ENCODE data around the gene IL20RA. TPM values are rescaled to one million over a fixed set of nuclear protein-coding genes. Genes with fewer than 3 reads are reported as not detected.

The IL20RA gene
- total and polyA plus RNA-seq, 2 of the 8 experiments (the other 6 are each of a cell fraction or from before 2014, with no cell fraction given), result 1.3 to 1.7 TPM

DNA sequence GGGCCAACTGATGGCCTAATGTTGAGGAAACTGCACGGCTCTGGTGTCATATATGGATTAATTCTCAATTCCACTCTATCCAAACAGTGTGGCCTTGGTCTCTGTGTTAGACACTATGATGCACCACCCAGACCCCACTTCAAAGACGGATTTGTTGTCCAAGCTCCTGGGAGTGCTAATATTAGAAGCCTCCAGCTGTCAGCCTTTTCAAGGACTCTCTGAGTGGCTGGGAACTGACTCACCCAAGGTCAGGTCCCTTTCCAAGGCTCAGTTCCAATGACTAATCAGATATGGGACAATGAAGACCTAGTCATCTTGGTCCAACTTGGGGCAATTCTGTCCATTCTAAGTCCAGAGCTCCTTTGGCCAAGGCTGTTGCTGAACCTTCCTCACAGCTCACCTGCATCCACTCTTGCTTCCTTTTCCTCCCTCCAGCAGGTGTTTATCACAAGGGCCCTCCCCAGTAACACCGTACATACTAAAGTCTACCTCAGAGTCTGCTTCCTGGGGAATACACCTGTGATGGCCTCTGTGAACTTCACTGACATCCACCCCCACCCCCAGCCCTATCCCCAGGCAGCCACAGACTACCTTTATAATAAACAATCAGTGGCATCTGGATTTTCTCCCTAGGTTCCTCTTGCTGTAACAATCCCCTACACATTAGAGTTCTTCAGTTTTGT is 7.2 kb upstream of the IL20RA start:
- Histone ChIP-seq H2BK5ac (ENCODE audit: low read depth, low read length) (no peak overlapping the region), H3K4ac (replicated peaks; ENCODE audit: insufficient read length, low read depth, low read length) (no peak overlapping the region), H2BK120ac (replicated peaks; ENCODE audit: low read depth, low read length) (no peak overlapping the region), H2AK5ac (ENCODE audit: low read depth, low read length) (no peak overlapping the region), H4K20me1 (replicated peaks in 1 of 2; ENCODE audit: control insufficient read depth in 1 of 2, insufficient read depth in 2 of 2, low read length in 2 of 2) (no peaks in the 10 kb centered on the region), H3K14ac (ENCODE audit: insufficient read length) (no peak overlapping the region), H3K79me2 (ENCODE audit: control insufficient read depth in 1 of 2, insufficient read depth in 2 of 2, low read length in 2 of 2) (no peaks in the 10 kb centered on the region), H3K36me3 (ENCODE audit: control insufficient read depth in 2 of 4, insufficient read depth in 4 of 4, low read length in 3 of 4) (no peaks in the 10 kb centered on the region), H3K9me3 (ENCODE audit: insufficient read depth in 2 of 2, low read depth in 1 of 2, low read length in 1 of 2) (no peaks in the 10 kb centered on the region), H3K9ac (replicated peaks in 1 of 4; ENCODE audit: extremely low read depth in 1 of 4, low read depth in 3 of 4, low read length in 3 of 4) (no peak overlapping the region), H3K23ac (ENCODE audit: insufficient read length) (no peak overlapping the region), H3K4me2 (ENCODE audit: insufficient read depth in 1 of 2, low read depth in 2 of 2, low read length in 2 of 2) (no peak overlapping the region), H3K27me3 (replicated peaks in 1 of 4; ENCODE audit: control insufficient read depth in 3 of 4, extremely low read depth in 1 of 4, insufficient read depth in 3 of 4, low read length in 3 of 4) (0 out of 7 replicates have a peak, but pooled peaks cover 0 to 3% (median 0%) of the 10 kb centered on the region in 4 experiments), H2AFZ (ENCODE audit: low read length) (no peak overlapping the region), H2BK12ac (ENCODE audit: low read depth, low read length) (no peak overlapping the region), H4K91ac (replicated peaks; ENCODE audit: insufficient read length, low read length) (no peak overlapping the region), H3K4me1 (replicated peaks in 1 of 4; ENCODE audit: control insufficient read depth in 3 of 4, insufficient read depth in 4 of 4, low read length in 3 of 4) (no peaks in the 10 kb centered on the region), H2BK15ac (ENCODE audit: low read length) (no peak overlapping the region), H3K56ac (replicated peaks; ENCODE audit: insufficient read length, low read depth, low read length) (no peak overlapping the region), H4K5ac (ENCODE audit: insufficient read length, low read depth, low read length) (no peak overlapping the region), H3K18ac (ENCODE audit: extremely low read depth, low read length) (no peak overlapping the region), H4K8ac (ENCODE audit: extremely low read depth, insufficient read depth, low read length) (no peak overlapping the region), H2BK20ac (ENCODE audit: low read length) (no peak overlapping the region), H3K27ac (ENCODE audit: low read depth, low read length) (no peak overlapping the region), H3K4me3 (ENCODE audit: extremely low read depth in 1 of 4, insufficient read depth in 2 of 4, low read depth in 3 of 4, low read length in 4 of 4) (no peak overlapping the region), H3K23me2 (ENCODE audit: low read depth, low read length) (no peaks in the 10 kb centered on the region), H3K79me1 (ENCODE audit: low read depth, low read length) (no peaks in the 10 kb centered on the region)
- POLR2A ChIA-PET (ENCODE audit: partially characterized antibody), result no interaction called here
- DNase-seq (ENCODE audit: low read depth in 1 of 2, low spot score in 2 of 2), result no peak
- TF ChIP-seq SIX5 (IDR thresholded peaks at IDR 0.05; ENCODE audit: low read depth, low read length) (no peak), CTBP2 (IDR thresholded peaks at IDR 0.05; ENCODE audit: borderline replicate concordance, insufficient read depth, insufficient read length, low read length) (no peak), SUZ12 (IDR thresholded peaks at IDR 0.05; ENCODE audit: low read length) (no peak), TAF7 (optimal IDR thresholded peaks at IDR 0.05; ENCODE audit: borderline replicate concordance, low read depth, low read length) (no peak), NANOG (IDR thresholded peaks at IDR 0.05; ENCODE audit: insufficient read depth, low read depth, low read length, poor library complexity, severe bottlenecking) (no peak), TBP (IDR thresholded peaks at IDR 0.05; ENCODE audit: low read depth, low read length) (no peak), ASH2L (IDR thresholded peaks at IDR 0.05; ENCODE audit: low read length) (no peak), SAP30 (IDR thresholded peaks at IDR 0.05; ENCODE audit: insufficient read depth, insufficient replicate concordance, low read length) (no peak)
- WGBS, 2 experiments (ENCODE audit: extremely low coverage in 1 of 2, insufficient coverage in 1 of 2, insufficient read length in 1 of 2, insufficient replicate concordance in 2 of 2, low coverage in 1 of 2, low lambda C conversion rate in 2 of 2, missing lambda C conversion rate in 1 of 2), result 87% methylated on average over 3 of the region's 3 CpGs; no CpG with 5 or more reads in 1 of the 2 experiments
- FAIRE-seq, result no peak
- CTCF ChIA-PET (ENCODE audit: partially characterized antibody), result no interaction called here
